Kidney (tissue), 14 donors: ENCODE measurements around the gene BRINP1. TPM values are rescaled to one million over a fixed set of nuclear protein-coding genes. Genes with fewer than 3 reads are reported as not detected.

Experiments
- DNase-seq, 5 donors: peaks; one replicate each; pipeline ENCODE4 v3.0.0-alpha.2; 2013 to 2020
- FAIRE-seq: peaks from 2 replicates; lab custom pipeline; 2012; peaks lifted over from hg19 to GRCh38; lab: Jason Lieb, UNC
- H3K27ac ChIP-seq, 2 donors: one replicate each; pipeline ENCODE4 v1.7.0; 2013; ENCODE audit warnings: low read depth in 2 of 2, low read length in 2 of 2, inconsistent platforms in 1 of 2
- H3K27me3 ChIP-seq: one replicate; pipeline ENCODE4 v1.7.1; 2013; ENCODE audit warnings: low read length, inconsistent platforms; ENCODE audit not compliant: control insufficient read depth, insufficient read depth
- H3K36me3 ChIP-seq, 3 donors: one replicate each; pipeline versions ENCODE4 v1.7.0 to v1.7.1; 2013; ENCODE audit warnings: low read length in 3 of 3, control low read depth in 1 of 3, inconsistent platforms in 1 of 3; ENCODE audit not compliant: insufficient read depth in 3 of 3, control insufficient read depth in 2 of 3
- H3K4me1 ChIP-seq, 3 donors: one replicate each; pipeline versions ENCODE4 v1.7.0 to v1.7.1; 2013; ENCODE audit warnings: low read length in 3 of 3, inconsistent platforms in 1 of 3, low read depth in 1 of 3; ENCODE audit not compliant: control insufficient read depth in 2 of 3, insufficient read depth in 2 of 3
- H3K4me3 ChIP-seq, 3 donors: one replicate each; pipeline versions ENCODE4 v1.7.0 to v1.8.1; 2013; ENCODE audit warnings: low read length in 3 of 3, control low read depth in 1 of 3, inconsistent platforms in 1 of 3
- H3K9ac ChIP-seq, 3 donors: one replicate each; pipeline versions ENCODE4 v1.7.0 to v1.7.1; 2013; ENCODE audit warnings: low read length in 3 of 3, control low read depth in 1 of 3, inconsistent platforms in 1 of 3
- H3K9me3 ChIP-seq, 3 donors: one replicate each; pipeline versions ENCODE4 v1.7.0 to v1.7.1; 2013; ENCODE audit warnings: low read length in 3 of 3, control low read depth in 1 of 3, inconsistent platforms in 1 of 3; ENCODE audit not compliant: control insufficient read depth in 2 of 3, insufficient read depth in 1 of 3
- CTCF ChIP-seq: IDR thresholded peaks from 3 replicates; pipeline ENCODE4 v1.5.1; 2012; ENCODE audit warnings: mild to moderate bottlenecking, moderate library complexity, borderline replicate concordance; ENCODE audit not compliant: insufficient read depth; ENCODE audit errors: extremely low read depth
- intact Hi-C: fragments of 100-400 bp; cut with DNase I; formaldehyde crosslinking; loops from one replicate; pipeline ENCODE4 v1.11.1; 2022
- polyA plus RNA-seq: library from polyadenylated mRNA; stranded (reverse); fragments of 350-450 nt; fragmentation: Illumina TruSeq; extraction: RNeasy Lipid Tissue Mini Kit (QIAGEN cat#74804); gene quantifications from one replicate; pipeline ENCODE4 v1.2.3, GENCODE V29; 2014; ENCODE audit warnings: low read depth, low replicate concordance; ENCODE audit not compliant: insufficient read depth
- total RNA-seq: library from RNA; stranded (reverse); fragmentation: NEBNext Ultra II Directional; extraction: Animal tissue kit (Norgen Biotek cat#: 25700); gene quantifications from one replicate; pipeline ENCODE4 v1.2.1, GENCODE V29; 2021
- donor health status: control.
- donor health status: control.
- donor health status: control.
- donor health status: control.
- donor health status: control.
- donor health status: DM: yes; HTN: yes; CAD: no.
- donor health status: Normal renal cell carcinoma (clear cell type).

The BRINP1 gene
- total and polyA plus RNA-seq, 2 donors from 2014 or later, result 0.84 to 1.4 TPM

- no peaks in the 10 kb centered on the region for H3K36me3 ChIP-seq
- no peaks in the 10 kb centered on the region for H3K27me3 ChIP-seq
- no peak for TF ChIP-seq CTCF
- no peaks in the 10 kb centered on the region for H3K4me1 ChIP-seq
- H3K9ac ChIP-seq, result no peak overlapping the region
- DNase-seq (no peak), FAIRE-seq (no peak)
- no peaks in the 10 kb centered on the region for H3K9me3 ChIP-seq
- intact Hi-C loops, result no loop called here
- no peak overlapping the region for H3K27ac ChIP-seq
- no peak overlapping the region for H3K4me3 ChIP-seq
Observed at GRCh38 chr9:119257592-119257991, 111.6 kb downstream of the BRINP1 start.

DNA sequence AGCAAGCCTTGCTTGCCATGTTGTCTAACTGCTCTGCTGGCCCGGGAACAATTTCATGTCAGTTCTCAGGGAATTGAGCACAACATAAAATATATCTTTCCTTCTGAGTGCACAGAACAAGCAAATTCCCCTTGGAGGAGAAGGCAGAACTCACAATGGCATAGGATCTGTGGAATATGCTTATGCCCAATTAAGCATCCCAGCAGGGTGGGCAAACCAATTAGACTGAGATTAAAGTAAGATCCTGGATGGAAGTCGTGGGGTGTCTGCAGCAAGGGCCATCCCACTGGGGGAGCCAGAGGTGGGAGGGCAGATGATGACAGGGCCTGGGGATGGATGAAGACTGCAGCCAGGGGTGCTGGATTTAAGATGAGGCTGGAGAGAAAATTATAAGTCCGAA is 114.1 kb downstream of the BRINP1 start:
- intact Hi-C loops, result no loop called here
- no peak for FAIRE-seq
- Histone ChIP-seq H3K4me3 (no peak overlapping the region), H3K4me1 (no peaks in the 10 kb centered on the region), H3K27ac (no peak overlapping the region), H3K27me3 (no peaks in the 10 kb centered on the region), H3K36me3 (no peaks in the 10 kb centered on the region), H3K9ac (no peak overlapping the region), H3K9me3 (no peaks in the 10 kb centered on the region)
- no peak for TF ChIP-seq CTCF
- no peak for DNase-seq

- intact Hi-C loops, result no loop called here
- Histone ChIP-seq H3K4me3 (no peak overlapping the region), H3K4me1 (no peaks in the 10 kb centered on the region), H3K36me3 (no peaks in the 10 kb centered on the region), H3K9me3 (no peaks in the 10 kb centered on the region), H3K27ac (no peak overlapping the region), H3K27me3 (no peaks in the 10 kb centered on the region), H3K9ac (no peak overlapping the region)
- DNase-seq, result peak in 1 of 5 donors; percentile 27
- TF ChIP-seq CTCF, result no peak
- FAIRE-seq, result no peak
Observed at GRCh38 chr9:119252671-119253299, 116.5 kb downstream of the BRINP1 start.

- no peak for TF ChIP-seq CTCF
- H3K27me3 ChIP-seq, result no peaks in the 10 kb centered on the region
- intact Hi-C loops, result no loop called here
- DNase-seq, result no peak
- H3K9me3 ChIP-seq, result no peaks in the 10 kb centered on the region
- no peak overlapping the region for H3K27ac ChIP-seq
- no peak for FAIRE-seq
- no peaks in the 10 kb centered on the region for H3K36me3 ChIP-seq
- no peak overlapping the region for H3K4me3 ChIP-seq
- H3K4me1 ChIP-seq, result no peaks in the 10 kb centered on the region
- no peak overlapping the region for H3K9ac ChIP-seq
Observed at GRCh38 chr9:119251936-119252335, 117.3 kb downstream of the BRINP1 start.
